ENCODE results near the gene SPTBN5.

SPTBN5 gene

DNA sequence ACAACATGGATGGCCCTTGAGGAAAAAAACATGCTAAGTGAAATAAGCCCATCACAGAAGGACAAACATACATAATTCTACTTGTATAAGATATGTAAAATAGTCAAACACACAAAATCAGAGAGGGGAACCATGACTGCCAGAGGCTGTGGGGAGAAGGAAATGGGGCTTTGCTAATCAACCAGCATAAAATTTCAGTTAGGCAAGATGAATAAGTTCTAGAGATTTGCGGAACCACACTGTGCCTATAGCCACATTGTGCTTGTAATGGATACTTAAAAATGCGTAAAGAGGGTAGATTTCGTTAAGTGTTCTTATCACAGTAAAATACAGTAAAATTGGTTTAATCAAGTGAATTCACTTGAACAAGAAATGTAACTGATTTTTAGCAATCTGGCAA lies 33.7 kb upstream of the SPTBN5 start:
- intact Hi-C loops (cut with DNase I), result no loop called here
- no peak for DNase-seq

GRCh38 chr15:41926185-41927056 lies 32.6 kb upstream of the SPTBN5 start:
- intact Hi-C loops (cut with DNase I), result no loop called here
- DNase-seq, result no peak

GRCh38 chr15:41925086-41925608 lies 31.3 kb upstream of the SPTBN5 start:
- peak in 1 of 10 donors; percentile 26 for DNase-seq
- intact Hi-C loops (cut with DNase I), result no loop called here

DNA sequence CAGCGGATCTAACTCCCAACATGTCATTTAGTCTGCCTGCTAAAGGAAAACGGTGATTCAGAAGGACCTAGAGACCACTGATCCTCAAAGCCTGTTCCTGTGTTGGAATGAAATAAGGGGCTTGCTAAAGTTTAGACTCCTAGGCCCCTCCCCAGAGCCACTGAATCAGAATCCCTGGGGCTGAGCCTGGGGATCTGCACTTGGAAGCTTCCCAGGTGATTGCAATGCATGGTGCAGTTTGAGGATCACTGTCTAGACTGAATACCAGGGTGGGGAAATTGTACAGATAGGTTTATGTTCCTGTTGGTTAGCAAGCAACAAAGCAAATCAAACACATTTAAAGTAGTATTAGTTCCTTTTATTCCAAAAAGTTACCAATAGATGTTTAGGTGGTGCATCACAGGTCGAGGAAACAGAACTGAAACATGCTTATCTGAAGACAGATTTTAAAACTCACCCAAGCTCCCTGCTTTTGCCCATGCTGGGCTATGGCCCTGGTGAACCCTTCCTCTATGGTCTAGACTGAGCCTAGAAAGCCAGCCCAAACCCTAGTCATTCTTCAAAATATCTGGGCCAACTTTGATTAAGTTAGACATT lies 29.6 kb upstream of the SPTBN5 start:
- intact Hi-C loops (cut with DNase I), result no loop called here

GRCh38 chr15:41922353-41922752 lies 28.5 kb upstream of the SPTBN5 start:
- intact Hi-C loops (cut with DNase I), result no loop called here
- DNase-seq, result peak in 1 of 10 donors; percentile 55

More for the DNA sequence above, 29.6 kb upstream of the SPTBN5 start:
- DNase-seq, result no peak

GRCh38 chr15:41921639-41922038 lies 27.8 kb upstream of the SPTBN5 start:
- peak in 1 of 10 donors; percentile 32 for DNase-seq
- intact Hi-C loops (cut with DNase I), result no loop called here

GRCh38 chr15:41921167-41921566 lies 27.3 kb upstream of the SPTBN5 start:
- DNase-seq, result peak in 1 of 10 donors; percentile 48
- intact Hi-C loops (cut with DNase I), result no loop called here

GRCh38 chr15:41919954-41920538 lies 26.2 kb upstream of the SPTBN5 start:
- peak in 1 of 10 donors; percentile 5 for DNase-seq
- intact Hi-C loops (cut with DNase I), result no loop called here

- peak in 1 of 10 donors; percentile 77 for DNase-seq
- intact Hi-C loops (cut with DNase I), result no loop called here
These were observed 25.5 kb upstream of the SPTBN5 start for GRCh38 chr15:41919201-41919820.

DNA sequence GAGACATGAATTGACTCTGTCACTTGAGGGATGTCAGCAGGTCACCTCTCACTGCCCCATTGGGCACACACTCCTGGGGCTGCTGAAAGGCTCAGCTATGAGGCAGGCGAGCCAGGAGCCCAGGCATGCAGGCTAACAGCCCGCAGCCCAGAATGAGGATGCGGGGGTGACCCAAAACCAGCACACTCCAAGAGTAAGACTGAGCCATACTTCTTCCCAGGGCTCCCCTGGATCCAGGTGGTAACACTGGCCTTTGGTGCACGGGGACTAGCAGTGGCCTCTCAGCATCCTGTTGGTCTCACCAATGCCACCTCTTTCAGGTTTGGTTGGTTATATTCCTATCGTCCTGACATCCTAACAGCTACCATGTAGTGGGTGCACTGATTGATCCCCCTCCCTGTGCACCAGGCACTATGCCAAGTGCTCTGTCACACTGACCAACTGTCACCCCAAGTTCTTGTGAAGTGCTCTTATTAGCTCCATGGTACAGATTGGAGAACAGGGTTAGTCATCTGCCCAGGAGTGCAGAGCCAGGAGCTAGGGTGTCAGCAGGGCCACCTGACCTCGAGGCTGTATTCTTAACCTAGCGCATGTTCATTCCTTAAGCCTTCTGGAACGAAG lies 24.8 kb upstream of the SPTBN5 start:
- intact Hi-C loops (cut with DNase I), result no loop called here
- peak in 1 of 10 donors; percentile 66 for DNase-seq

DNA sequence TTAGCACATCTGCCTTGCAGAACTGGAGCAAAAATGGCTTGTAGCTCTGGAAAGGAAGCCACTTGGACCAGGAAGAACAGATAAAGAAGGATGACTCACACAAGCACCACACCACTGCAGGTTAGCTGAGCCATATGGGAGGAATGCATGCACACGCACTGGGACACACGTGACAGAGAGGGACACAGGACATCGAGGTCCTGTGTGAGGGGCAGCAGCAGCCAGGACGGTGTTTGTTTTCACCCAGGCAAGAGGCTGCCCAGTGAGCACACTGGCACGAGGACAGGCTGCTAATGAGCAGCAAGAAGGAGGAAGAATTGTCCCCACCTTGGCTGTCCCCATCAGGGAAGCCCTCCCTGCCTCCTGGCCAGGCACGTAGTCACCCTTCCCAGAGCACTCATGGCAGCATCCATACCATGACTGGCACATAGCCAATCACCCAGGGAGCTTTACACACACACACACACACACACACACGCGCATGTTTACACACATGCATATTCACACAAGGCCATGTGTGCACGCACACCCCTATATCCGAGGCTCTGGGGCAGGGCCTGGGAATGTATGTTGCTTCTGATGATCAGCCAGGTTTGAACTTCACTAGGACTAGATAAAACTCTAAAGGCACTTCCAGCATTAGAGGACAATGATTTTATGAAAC lies 24.0 kb upstream of the SPTBN5 start:
- peak in 1 of 10 donors; percentile 88 for DNase-seq
- intact Hi-C loops (cut with DNase I), result no loop called here

DNA sequence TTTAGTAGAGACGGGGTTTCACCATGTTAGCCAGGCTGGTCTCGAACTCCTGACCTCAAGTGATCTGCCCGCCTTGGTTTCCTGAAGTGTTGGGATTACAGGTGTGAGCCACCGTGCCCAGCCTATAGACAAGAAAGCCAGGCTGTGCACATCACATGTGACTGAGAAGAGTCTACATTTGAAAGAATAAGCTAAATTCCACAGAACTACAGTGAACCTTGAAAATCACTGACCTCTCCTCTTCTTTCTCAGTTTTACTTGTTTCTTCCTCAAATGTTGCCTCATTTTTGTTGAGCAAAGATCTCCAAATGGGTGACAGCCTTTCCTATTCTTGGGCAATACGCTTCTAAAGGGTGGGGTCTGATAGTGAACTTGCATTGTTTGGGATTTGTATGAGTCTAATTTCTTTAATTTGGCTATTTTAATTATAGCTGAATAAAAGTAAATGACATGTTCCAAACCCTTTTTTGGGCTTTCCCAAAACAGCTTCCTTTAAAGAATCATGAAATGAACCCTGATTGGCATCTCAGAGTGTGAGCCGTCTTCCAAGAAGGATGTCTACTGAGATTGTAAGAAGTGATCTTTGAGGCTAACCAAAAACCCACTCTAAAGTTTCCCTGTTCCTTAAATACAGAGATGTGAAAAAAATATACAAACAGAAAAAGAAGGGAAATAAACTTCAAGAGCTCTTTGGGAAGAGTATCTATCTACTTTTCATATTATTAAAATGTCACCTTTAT lies 21.6 kb upstream of the SPTBN5 start:
- DNase-seq, result no peak

DNA sequence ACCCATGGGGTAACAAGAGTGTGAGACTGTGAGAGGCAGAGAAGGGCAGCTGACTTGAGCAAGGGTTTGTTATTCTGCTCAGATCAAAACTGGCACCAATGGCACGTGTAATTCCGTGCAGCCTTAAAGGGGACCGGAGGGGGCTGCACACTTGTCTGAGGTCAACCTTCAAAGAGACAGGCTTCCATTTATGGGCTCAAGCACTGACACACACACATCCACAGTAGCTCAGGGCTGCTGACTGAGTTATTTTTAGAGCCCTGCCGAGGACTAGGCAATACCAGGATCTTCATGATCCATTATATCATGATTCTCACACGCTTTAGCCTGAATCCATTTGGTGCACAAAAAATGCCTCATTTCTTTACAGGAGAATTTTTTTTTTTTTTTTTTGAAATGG lies 20.6 kb upstream of the SPTBN5 start:
- intact Hi-C loops (cut with DNase I), result no loop called here
- DNase-seq, result peak in 1 of 10 donors; percentile 36

More for the DNA sequence above, 21.6 kb upstream of the SPTBN5 start:
- intact Hi-C loops (cut with DNase I), result no loop called here

- intact Hi-C loops (cut with DNase I), result no loop called here
- DNase-seq, result no peak
These were observed 19.4 kb upstream of the SPTBN5 start for GRCh38 chr15:41913256-41913655.

- intact Hi-C loops (cut with DNase I), result no loop called here
- DNase-seq, result peak in 1 of 10 donors; percentile 56
These were observed 18.0 kb upstream of the SPTBN5 start for GRCh38 chr15:41911691-41912345.

DNA sequence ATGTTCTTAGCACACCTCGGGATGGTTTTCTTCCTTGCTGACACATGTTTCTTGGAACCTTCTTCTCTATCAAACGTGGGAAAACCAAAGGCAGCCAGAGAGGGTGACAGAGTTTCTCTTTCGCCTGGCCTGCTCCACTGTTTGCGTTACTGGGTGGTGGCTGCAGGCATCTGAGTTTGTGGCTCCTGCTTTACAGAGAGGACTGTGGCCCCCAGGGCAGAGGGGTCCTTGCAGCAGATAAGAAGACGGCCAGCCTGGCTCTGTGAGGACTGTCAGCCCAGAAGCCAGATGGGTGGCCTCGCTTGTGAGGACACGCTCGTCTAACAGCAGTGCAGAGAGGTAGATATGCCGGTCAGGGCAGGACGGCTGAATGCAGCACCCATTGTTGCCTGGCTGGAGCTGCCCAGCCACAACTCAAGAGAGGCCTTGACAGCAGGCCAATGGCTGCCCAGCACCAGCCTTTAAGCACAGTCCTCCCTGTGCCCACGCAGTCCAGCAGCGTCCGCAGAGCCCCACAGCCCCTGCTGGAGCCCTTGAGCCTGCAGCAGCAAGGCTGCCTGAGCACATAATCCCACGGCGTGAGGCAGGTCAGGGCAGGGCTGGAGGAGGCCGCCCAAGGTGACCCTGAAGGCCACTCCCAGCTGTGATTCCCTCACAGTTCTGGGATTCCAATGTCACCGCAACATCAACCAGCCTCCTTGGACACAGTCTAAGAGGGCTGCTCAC lies 15.0 kb upstream of the SPTBN5 start:
- peak in 1 of 10 donors; percentile 76 for DNase-seq
- intact Hi-C loops (cut with DNase I), result no loop called here

DNA sequence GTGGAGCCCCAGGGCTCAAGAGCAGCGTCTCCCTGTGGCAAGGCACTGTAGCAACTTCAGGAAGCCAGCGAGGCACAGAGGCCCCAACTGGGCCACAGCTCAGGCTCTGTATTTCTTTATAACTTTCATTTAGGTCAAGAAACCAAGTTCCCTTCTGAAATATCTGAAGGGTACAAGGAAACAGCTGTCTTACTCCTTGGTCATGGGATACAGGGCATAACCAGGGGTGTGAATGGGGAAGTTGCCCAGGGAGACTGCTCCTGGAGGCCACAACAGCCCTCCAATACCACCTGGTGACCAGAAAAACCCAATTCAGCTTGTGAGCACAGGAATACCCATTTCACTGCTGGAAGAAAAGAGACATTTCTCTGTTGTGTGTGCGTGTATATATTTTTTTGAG lies 13.3 kb upstream of the SPTBN5 start:
- intact Hi-C loops (cut with DNase I), result no loop called here
- DNase-seq, result peak in 1 of 10 donors; percentile 16

DNA sequence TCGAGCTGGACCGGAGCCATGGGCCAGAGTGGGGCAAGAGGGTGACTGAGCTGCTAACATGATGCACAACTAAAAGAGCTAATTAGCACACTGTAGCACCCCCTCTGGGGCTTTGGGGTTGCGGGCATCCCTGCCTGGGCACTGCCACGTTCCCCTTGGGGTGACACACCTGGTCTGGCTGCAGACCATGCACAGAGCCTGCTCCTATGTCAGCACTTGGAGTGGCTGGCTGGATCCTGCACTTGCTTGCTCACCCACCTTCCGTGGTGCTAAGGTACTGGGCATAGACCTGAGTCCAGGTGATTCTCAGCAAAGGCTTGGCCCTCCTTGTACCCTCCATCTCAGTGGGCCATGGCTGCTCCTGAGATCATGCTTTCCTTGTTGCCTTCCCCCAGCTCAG lies 12.8 kb upstream of the SPTBN5 start:
- intact Hi-C loops (cut with DNase I), result no loop called here
- peak in 1 of 10 donors; percentile 55 for DNase-seq

Measured in posterior cingulate gyrus (tissue), 11 donors.